NAMALWA (cell line): ENCODE results near the gene PTPRM.

ENCODE experiments used
- DNase-seq: peaks from one replicate; pipeline ENCODE4 v3.0.0-alpha.2; 2015; ENCODE audit warnings: low spot score

PTPRM gene

DNA sequence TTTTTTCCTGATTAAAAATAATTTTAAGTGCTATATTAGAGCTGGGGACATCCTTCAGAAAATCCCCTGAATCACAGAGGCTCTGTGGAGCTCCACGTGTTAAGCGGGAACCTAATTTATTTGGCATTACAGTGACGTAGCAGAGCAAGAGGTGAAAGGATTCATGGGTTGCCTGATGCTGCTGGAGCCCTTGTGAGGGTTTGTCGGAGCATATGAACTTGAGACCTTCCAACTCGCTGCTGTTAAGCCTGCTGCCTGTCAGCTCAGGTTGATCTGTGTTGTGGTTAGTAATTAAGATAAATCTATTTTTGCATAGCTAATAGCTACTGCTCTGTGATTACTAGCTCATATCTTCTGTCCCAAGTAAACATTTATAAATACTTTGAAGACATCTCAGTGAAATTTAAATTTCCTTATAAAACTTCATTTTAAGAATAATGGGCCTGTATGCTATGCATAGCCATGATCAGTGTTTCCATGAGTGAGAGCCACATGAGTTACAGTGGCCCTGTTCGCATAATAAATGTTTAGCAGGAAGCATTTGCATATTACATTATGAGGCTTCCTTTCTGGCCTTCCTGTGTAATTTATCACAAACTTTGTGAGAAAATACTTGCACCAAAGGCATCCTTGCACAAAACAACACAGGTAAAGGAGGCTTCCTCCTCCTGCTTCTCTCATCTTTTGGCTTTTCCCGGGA lies 438.9 kb downstream of the PTPRM start:
- DNase-seq: no peak

DNA sequence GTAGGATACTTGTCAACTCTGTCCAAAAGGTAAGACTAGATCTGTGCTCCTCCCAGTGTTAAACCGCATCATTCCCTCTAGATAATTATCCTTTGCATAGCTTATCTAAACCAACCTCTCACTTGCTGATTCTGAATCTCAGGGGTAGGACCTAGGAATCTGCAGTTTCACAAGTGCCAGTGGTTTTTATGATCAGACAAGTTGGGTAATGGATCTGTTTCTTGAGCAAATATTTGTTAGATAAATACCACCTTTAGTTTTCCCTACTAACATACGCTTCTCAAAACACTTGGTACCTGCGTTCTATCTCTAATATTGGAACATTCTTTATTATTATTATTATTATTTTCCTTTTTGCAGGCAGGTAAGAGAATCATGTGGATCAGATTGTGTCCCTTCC lies 439.9 kb downstream of the PTPRM start:
- DNase-seq: no peak

- no peak for DNase-seq
These were observed 440.9 kb downstream of the PTPRM start for GRCh38 chr18:8008033-8008432.

GRCh38 chr18:8011361-8011760 lies 444.2 kb downstream of the PTPRM start:
- DNase-seq: no peak

- peak; percentile 2 for DNase-seq
These were observed 444.8 kb downstream of the PTPRM start for GRCh38 chr18:8011906-8012305.

DNA sequence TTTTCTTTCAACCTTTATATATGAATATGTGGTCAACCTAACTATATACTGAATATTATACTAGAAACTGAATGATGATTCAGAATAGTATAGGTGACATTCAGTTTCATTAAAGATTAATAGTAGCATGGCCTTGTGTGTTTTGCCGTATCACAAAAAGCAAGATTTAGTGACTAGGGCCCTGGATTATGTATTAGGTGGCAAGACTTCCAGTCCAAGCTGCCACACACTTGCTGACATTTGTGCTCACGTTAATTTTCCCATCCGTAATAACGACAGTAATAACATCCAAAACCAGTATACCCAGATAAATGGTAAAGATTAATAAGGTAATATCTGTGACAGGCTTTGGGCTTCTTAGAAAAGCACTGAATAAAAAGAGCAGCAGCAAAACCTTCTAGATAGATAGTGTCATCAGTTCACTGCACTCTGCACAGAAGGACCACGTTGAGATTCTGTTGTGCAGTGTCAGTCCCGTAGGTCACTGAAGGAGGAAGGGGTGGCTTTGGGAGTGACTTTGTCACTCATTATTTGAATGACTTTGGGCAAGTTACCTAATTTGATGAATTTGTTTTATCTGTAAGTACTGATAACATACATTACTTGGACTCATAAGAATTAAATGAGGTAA lies 451.7 kb downstream of the PTPRM start:
- no peak for DNase-seq

GRCh38 chr18:8019600-8019999 lies 452.5 kb downstream of the PTPRM start:
- no peak for DNase-seq

DNA sequence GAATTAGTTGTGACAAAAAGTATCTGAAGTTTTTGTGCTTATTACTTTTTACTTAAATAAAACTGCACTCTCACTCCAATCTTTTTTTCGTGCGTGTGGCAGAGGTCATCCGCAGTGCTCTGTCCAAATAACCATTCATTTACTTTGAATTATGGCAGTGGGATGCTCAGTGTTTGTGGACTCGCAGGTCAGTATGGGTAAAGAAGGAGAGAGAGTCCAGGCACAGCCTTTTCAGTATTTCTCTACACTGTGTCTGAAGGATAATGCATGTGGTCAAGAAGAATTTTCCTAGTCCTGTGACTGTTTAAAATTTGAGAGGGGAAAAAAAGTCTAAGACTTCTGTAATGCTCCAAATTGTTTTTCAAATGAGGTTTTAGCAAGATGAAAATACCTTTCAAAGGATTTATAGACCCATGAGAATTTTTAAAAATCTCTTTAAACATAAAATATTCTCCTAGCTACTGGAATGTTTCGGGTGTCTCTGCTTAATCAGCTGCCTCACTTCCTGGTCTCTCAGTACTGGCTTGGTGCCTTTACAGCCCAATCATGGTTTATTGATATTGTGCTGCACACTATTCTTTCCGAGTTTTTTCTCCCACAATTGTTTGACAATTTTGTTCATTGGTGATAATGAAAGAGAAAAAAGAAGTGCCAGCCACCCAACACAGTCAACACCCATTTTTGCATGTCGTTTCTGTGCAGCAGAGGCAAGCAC lies 453.2 kb downstream of the PTPRM start:
- no peak for DNase-seq

DNA sequence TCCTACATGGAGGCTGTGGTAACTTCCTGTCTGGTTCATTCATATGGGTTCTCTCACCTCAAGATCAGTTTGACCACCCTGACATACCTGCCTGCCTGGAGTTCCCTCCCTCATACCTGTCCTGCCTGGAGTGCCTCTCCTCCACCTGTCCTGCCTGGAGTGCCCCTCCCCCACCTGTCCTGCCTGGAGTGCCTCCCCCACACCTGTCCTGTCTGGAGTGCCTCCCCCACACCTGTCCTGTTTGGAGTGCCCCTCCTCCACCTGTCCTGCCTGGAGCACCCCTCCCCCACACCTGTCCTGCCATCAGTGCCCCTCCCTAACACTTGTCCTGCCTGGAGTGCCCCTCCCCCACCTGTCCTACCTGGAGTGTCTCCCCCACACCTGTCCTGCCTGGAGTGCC lies 461.9 kb downstream of the PTPRM start:
- DNase-seq: no peak

- no peak for DNase-seq
These were observed 462.6 kb downstream of the PTPRM start for GRCh38 chr18:8029731-8030130.

- DNase-seq: no peak
These were observed 463.1 kb downstream of the PTPRM start for GRCh38 chr18:8030201-8030600.

GRCh38 chr18:8031496-8031895 lies 464.4 kb downstream of the PTPRM start:
- no peak for DNase-seq

GRCh38 chr18:8034674-8035073 lies 467.6 kb downstream of the PTPRM start:
- DNase-seq: no peak

DNA sequence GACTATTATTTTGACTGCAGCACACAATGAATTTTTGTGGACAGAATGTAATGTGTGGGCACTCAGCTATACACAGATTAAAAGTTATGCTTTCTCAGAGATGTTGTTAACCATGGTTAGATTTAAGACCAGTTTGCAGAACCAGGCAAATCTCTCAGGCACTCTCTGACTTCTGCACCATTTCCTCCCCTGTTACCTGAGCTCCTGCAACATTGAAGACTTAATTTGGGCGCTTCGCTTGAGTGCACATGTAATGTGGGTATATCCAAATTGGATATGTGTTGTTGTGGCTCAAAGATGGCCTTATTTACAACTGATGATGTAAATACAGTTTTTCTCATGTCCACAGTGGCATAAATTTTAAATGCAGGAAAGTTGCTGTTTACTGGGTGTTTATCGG lies 469.4 kb downstream of the PTPRM start:
- DNase-seq: no peak

GRCh38 chr18:8037296-8037695 lies 470.2 kb downstream of the PTPRM start:
- no peak for DNase-seq

- no peak for DNase-seq
These were observed 472.9 kb downstream of the PTPRM start for GRCh38 chr18:8040021-8040420.

- DNase-seq: no peak
These were observed 474.5 kb downstream of the PTPRM start for GRCh38 chr18:8041526-8042111.

DNA sequence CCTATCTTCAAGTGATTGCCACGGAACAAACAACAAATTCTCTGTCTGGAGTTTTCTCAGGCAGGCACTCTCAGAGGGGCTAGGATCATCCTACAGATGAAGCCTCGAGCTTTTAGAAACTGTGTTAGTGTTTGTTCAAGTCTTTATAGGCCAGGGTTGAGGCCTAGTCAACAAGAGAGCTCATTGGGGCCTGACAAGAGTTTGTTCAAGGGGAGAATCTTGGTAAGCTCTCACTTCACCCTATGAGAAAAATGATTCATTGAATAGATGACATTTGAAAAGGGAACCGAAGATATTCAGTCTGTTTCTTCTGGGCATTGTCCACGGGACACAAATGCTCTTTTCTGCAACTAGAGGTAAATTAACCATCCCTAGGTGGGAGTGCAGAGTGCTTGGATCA lies 476.9 kb downstream of the PTPRM start:
- no peak for DNase-seq

- DNase-seq: no peak
These were observed 478.2 kb downstream of the PTPRM start for GRCh38 chr18:8045160-8045883.

- DNase-seq: no peak
These were observed 478.8 kb downstream of the PTPRM start for GRCh38 chr18:8045884-8046281.

GRCh38 chr18:8046441-8046840 lies 479.3 kb downstream of the PTPRM start:
- DNase-seq: no peak

GRCh38 chr18:8049147-8049546 lies 482.0 kb downstream of the PTPRM start:
- DNase-seq: no peak
